Esophagus mucosa (tissue), 1 donor: ENCODE data around the gene TANGO6. TPM values are rescaled to one million over a fixed set of nuclear protein-coding genes. Genes with fewer than 3 reads are reported as not detected.
A peak's percentile ranks its signal among the peaks of the same experiment; 100 is the strongest.
"Not testable (repeated sequence)": the region's sequence is repeated elsewhere in the genome, so short reads cannot be mapped to it uniquely, and the experiment has no call there.

Source experiments
- ATAC-seq: fragments of 200-7000 bp; cut with Tn5 transposase; one replicate; pipeline ENCODE4 v1.9.1; 2020
- total RNA-seq: library from RNA; stranded (reverse); gene quantifications from one replicate; pipeline ENCODE4 v1.2.4, GENCODE V29; 2023
- donor health status: DM: yes; HTN: yes; CAD: no.

The TANGO6 gene
- total RNA-seq, 1 donor from 2014 or later: 12.8 TPM

GRCh38 chr16:68972720-68973119, 129.4 kb downstream of the TANGO6 start:
- no peak for ATAC-seq

GRCh38 chr16:68973611-68974120, 130.3 kb downstream of the TANGO6 start:
- ATAC-seq: no peak

GRCh38 chr16:68978303-68978954, 135.1 kb downstream of the TANGO6 start:
- no peak for ATAC-seq

GRCh38 chr16:68980695-68981315, 137.5 kb downstream of the TANGO6 start:
- ATAC-seq: no peak

GRCh38 chr16:68981971-68982370, 138.6 kb downstream of the TANGO6 start:
- no peak for ATAC-seq

DNA sequence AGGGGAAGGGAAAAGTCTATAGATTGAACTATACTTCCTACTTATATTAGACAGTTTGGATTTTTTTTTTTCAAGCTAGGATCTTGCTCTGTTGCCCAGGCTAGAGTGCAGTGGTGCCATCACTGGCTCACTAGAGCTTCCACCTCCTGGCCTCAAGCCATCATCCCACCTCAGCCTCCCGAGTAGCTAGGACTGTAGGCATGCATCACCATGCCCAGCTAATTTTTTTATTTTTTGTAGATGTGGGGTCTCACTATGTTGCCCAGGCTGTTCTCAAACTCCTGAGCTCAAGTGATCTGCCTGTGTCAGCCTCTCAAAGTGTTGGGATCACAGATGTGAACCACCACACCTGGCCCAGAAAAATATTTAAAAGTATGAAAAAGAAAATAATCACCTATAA, 141.1 kb downstream of the TANGO6 start:
- ATAC-seq: no peak

GRCh38 chr16:68985268-68985667, 141.9 kb downstream of the TANGO6 start:
- ATAC-seq: no peak

DNA sequence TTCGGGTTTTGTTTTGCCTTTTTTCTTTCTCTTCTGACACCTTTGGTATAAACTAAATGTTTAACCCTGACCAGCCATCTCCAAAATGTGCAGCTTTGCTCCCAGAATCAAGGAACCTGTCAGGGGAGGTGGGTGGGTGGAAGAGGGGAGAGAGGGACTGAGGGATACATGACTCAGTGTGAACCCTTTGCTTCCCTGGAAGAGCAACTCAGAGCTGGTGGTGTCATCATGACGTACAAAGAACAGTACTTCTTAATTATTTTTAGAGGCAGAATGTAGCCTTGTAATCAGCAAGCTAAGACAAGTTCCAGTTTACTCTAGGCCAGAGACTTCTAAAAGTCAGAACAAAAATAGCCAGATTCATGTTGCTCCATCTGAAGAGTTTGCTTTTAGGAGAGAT, 142.5 kb downstream of the TANGO6 start:
- ATAC-seq: peak; percentile 94

- ATAC-seq: no peak
Observed at GRCh38 chr16:68987734-68988457, 144.6 kb downstream of the TANGO6 start.

GRCh38 chr16:68990172-68990845, 147.0 kb downstream of the TANGO6 start:
- not testable (repeated sequence) for ATAC-seq

- ATAC-seq: peak; percentile 56
Observed at GRCh38 chr16:68991075-68991474, 147.7 kb downstream of the TANGO6 start.

DNA sequence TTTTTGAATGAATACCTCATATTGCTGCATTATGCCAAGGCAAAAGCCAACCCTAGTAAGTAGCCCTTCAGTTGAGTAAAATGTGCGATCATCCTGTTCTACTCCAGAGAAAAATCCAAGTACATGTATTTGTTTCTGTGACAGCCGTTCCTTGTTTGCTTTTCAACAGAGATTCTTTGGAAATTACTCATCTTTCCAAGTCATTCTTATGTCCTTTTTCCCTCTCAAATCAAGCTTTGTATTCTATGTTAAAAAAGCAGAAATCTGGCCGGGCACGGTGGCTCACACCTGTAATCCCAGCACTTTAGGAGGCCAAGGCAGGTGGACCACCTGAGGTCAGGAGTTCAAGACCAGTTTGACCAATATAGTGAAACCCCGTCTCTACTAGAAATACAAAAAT, 149.2 kb downstream of the TANGO6 start:
- ATAC-seq: no peak

DNA sequence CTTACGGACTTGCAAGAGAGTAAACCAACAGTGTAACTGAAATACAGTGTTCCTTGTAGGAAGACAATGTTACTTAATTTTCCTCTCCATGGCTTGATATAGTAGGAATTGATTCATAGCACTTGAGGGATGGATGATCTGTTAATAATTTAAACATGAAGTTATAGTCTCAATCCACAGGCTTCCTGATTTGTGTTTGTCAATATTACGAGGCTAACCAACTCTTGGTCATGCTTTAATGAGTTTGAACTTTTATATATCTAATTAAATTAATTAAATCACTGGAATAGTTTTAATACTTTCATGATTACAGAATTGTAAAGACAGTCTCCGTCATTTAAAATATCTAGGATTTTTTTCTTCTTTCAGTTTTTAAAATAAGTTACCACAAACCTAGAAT, 150.1 kb downstream of the TANGO6 start:
- ATAC-seq: no peak

- ATAC-seq: peak; percentile 59
Observed at GRCh38 chr16:68993885-68994284, 150.6 kb downstream of the TANGO6 start.

GRCh38 chr16:68994324-68994723, 151.0 kb downstream of the TANGO6 start:
- no peak for ATAC-seq

GRCh38 chr16:68995011-68995504, 151.7 kb downstream of the TANGO6 start:
- peak; percentile 95 for ATAC-seq

GRCh38 chr16:68997564-68997963, 154.2 kb downstream of the TANGO6 start:
- ATAC-seq: no peak

DNA sequence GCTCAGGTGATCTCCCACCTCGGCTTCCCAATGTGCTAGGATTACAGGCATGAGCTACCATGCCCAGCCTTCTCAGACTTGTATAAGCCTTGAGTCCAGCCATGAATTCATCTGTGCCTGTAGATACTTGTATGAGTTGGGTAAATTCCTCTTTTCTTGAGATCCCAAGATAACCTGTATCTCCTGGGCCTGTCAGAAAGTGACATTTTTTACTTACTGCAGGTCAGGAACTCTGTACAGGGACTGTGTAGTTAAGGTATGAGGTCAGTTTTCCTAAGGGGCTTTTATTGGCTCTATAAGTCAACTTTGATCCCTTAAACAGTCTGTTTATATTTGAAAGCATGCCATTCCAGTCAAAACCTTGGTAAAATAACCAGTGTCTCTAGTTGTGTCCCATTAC, 155.8 kb downstream of the TANGO6 start:
- ATAC-seq: no peak

DNA sequence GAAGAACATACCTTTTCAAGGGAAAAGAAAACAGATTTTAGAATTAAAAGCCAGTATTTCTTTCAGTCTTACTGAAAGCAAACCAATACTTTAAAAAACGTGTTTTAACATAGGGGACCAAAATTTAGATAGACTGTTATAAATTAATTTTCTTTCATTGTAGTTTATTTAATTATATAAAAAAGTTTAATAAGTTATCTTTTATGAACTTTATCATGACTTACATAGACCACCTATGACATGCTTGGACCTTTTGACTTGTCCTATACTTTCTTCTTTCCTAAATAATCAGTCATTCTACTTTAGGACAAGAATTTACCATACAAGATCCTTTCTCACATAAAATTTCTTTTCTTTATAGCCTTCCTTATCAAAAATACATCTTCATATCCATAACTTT, 160.2 kb downstream of the TANGO6 start:
- no peak for ATAC-seq

- ATAC-seq: no peak
Observed at GRCh38 chr16:69005641-69006355, 162.5 kb downstream of the TANGO6 start.

DNA sequence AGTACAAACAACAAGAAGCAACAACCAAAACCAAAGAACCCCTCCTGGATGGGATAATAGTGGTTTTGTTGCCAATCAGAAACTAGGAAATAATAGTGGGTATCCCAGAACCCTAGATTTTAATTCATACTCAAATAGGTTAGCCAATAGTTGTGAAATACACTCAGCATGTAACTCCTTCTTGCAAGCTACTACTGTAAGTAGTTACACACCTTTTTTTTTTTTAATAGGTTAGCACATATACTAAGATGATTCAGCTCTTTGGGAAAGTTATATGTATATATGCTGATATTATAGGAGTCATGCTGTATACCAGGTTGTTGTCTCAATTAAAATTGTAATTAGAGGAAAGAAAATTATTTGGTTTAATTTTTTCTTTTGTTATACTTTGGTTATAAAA, 169.6 kb downstream of the TANGO6 start:
- peak; percentile 82 for ATAC-seq

DNA sequence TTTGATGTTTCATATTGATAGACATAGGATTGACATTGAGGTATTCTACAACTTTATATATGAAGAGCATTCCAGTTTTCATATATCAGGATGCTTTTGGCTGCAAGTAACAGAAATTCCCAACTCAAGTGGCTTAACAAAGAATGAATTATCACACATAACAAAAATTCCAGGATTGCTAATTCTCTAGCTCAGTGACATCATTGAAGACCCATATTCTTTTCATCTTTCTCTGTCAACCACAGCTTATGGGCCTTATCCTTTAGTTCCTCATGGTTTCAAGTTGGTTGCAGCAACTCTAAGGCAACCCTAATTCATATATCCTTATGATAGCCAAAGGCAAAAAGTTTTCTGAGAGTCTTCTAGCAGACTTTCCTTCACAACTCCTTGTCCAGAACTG, 170.7 kb downstream of the TANGO6 start:
- ATAC-seq: no peak
